ENCODE results near the gene SMYD3.
"Not testable (repeated sequence)": the region's sequence is repeated elsewhere in the genome, so short reads cannot be mapped to it uniquely, and the experiment has no call there.

The SMYD3 gene

DNA sequence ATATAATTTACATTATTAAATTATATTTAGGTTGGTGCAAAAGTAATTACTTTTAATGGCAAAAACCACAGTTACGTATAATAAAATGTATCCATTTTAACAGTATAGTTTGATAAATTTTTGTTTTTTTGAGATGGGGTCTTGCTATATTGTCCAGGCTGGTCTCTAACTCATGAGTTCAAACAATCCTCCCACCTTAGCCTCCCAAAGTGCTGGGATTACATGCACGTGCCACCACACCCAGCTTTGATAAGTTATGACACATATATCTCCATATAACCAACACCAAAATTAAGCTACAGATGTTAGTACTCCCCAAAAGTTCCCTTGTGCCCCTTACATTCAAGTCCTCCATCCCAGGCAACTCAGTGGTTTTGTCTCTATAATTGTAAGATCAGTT is 163.1 kb downstream of the SMYD3 start:
- no peak for DNase-seq

DNA sequence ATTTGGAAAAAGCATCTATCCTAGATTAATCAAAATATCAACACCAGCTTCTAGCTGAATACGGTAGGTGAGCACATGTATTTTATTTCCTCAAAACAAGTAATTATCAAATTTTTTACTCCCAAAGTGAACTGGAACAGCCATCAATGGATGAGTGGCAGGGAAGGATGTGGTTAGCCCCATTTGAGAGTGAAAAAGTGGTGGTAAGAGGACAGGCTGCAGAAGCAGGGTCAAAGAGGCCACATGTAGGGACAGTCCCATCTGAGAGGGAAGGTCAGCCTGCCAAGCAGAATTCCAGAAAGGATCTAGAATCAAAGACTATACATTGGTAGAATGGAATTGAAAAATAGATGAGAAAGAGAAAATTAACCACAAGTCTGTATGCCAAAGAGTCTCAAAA is 163.8 kb downstream of the SMYD3 start:
- no peak for DNase-seq

DNA sequence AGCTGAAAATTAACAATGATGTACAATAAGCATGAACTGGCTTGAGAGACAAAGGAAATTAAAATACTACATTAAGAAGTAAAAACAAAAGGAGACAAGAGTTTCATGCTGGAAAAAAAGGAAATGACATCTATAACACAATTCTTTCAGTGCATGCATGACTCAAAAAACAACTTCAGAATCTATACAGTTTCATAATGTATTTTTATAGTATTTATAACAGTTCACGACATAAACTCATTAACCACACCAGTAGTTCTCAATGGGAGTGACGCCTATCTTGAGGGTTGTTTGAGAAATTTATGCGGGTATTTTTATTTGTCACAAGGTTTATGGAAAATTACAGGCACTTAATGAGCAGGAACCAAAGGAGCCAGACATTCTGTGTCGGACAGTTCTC is 168.5 kb downstream of the SMYD3 start:
- no peak for DNase-seq

DNA sequence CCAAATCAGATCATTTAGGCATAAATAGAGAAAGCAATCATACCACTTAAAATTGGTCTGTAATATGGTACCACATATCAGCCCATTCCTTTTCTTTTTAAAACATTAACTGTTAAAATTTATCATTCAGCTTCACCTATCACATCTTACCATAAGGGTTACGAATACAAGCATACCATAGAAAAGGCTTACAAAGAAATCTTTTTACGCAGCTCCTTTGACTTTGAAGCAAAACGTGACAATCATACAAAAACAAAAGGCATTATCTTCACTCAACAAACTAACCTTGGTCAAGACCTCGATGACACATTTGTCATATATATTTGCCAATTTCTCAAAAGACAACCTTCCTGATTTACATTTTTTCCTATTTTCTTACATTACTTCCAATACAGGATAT is 169.0 kb downstream of the SMYD3 start:
- DNase-seq = no peak

DNA sequence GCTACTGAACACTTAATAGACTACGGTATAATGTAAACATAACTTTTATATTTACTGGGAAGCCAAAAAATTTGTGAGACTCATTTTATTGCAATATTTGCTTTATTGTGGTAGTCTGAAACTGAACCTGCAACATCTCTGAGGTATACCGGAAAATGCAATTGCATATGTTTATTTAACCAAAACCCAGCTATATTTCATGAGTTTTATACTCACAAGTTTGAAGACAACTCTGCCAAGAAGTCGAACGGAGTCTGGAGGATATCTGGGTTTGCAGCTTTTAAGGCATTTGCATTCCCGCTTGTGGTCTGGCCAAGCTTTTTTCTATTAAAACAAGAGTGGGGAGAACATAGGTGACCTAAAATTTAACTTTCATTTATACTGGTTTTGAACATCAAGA is 171.9 kb downstream of the SMYD3 start:
- no peak for DNase-seq

DNA sequence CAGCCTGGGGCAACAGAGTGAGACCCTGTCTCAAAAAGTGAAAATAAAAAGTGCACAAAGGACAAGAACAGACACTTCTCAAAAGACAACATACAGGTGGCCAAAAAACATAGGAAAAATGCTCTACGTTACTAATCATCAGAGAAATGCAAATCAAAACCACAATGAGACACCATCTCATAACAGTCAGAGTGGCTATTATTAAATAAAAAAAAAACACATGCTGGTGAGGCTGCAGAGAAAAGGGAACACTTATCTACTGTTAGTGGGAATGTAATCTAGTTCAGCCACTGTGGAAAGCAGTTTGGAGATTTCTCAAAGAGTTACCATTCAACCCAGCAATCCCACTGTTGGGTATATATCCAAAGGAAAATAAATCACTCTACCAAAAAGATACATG is 173.2 kb downstream of the SMYD3 start:
- no peak for DNase-seq

DNA sequence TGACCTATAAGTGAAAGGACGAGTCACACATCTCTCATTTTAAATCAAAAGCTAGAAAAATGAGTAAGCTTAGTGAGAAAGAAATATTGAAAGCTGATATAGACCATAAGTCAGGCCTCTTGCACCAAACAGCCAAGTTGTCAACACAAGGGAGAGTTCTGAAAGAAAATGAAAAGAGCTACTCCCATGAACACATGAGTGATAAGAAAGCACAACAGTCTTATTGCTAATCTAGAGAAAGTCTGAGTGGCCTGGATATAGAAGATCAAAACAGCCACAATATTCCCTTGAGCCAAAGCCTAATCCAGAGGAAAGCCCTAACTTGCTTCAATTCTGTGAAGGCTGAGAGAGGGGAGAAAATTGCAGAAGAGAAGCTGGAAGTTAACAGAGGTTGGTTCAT is 175.0 kb downstream of the SMYD3 start:
- no peak for DNase-seq

DNA sequence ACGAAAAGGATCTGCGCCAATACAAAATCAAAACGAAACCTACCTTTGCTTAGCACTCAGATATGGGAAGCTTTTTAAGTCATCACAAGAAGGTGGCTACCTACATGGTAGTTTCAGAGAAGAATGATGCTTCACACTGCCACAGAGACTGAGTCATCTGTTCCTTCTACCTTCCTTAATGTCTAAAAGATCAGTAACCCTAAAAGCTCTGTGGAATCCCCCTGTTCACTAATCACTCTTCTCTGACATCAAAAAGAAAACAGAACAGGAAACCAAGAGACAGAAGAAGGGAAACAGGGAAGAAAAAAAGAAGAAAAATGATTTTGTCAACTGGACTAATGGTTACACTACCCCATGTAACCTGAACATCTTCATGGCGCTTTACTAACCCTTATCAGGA is 177.2 kb downstream of the SMYD3 start:
- no peak for DNase-seq

DNA sequence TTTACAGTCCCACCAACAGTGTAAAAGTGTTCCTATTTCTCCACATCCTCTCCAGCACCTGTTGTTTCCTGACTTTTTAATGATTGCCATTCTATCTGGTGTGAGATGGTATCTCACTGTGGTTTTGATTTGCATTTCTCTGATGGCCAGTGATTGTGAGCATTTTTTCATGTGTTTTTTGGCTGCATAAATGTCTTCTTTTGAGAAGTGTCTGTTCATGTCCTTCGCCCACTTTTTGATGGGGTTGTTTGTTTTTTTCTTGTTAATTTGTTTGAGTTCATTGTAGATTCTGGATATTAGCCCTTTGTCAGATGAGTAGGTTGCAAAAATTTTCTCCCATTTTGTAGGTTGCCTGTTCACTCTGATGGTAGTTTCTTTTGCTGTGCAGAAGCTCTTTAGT is 177.8 kb downstream of the SMYD3 start:
- not testable (repeated sequence) for DNase-seq

DNA sequence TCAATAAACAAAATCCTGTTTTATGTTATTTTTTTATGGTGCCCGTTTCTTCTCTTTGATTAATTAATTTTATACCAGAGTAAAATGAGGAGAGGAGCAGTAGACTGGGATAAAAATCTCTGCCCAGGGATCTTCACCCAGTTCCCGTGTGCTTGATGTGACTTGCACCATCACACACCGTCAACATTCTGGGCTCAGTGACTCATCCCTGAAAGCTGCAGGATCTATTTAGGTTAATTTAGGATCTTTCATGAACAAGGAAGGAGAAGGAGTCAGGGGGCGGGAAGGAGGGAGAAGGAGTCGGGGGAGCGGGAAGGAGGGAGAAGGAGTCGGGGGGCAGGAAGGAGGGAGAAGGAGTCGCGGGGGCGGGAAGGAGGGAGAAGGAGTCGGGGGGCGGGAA is 182.4 kb downstream of the SMYD3 start:
- no peak for DNase-seq

DNA sequence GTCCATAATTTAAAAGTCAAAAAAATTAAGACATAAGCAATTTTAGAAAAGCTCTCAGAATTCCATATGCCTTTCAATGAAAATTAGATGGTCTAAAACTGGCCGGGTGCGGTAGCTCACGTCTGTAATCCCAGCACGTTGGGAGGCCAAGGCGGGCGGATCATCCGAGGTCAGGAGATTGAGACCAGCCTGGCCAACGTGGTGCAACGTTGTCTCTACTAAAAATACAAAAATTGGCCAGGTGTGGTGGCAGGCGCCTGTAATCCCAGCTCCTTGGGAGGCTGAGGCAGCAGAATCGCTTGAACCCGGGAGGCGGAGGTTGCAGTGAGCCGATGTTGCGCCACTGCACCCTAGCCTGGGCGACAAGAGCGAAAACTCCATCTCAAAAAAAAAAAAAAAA is 183.0 kb downstream of the SMYD3 start:
- DNase-seq = not testable (repeated sequence)

DNA sequence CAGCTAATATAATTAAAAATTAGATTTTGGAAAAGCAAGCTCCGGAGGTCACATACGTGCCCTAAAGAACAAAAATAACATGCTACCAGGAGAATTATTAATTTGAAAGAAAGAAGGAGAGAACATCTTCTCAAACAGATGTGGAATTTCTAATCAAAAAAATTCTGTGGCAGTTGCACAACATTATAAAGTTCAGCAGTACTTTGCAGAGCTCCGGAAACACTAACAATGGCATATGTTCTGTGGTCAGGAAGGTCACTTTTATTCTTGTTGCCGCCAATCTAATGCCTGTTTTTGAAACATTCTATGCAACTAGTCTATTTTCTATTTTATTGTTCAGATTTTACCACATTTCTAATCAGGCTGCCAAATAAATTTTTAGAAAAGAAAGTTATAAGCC is 186.8 kb downstream of the SMYD3 start:
- no peak for DNase-seq

DNA sequence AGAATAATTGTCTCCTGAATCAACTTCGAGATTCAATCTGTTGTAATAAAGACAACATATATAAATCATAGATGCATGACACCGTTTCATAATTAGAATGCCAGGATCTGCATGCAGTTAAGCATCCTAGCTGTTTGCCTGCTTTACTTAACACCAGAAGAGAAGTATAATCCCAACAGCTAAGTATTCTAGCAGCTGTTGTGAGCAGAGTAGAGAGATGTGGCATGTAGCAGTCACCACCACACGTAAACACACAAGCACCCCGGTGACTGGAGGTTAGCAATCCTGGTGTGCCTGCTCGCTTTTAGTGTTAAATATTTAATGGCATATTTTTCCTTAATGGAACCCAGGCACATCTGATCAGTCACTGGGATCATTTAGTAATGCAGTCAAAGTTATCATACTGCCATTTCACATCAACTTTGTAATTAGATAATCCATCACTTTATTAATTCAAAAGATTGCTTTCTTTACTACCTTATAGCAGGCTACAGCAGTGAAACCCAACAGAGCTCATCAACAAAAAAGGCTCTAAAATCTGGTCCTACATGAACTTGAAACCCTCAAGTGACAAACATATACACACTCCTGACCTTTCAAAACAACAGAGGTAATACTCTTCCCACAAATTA is 187.9 kb downstream of the SMYD3 start:
- DNase-seq = no peak

DNA sequence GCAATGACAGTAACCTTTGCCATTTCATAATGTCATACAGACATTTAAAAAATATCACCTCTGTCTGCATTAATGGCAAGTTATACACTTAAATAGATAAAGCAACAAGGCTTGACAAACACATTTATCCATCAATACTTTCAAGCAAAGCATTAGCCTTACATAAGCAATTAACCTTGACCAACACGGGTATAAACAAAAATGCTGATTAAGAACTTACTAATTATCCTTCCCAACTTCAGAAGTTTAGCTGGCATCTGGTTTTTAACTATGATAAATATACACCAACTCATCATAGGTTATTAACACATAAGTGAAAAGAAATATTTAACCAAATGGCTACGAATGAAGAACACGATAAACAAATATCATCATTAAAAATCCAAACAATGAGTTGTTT is 188.5 kb downstream of the SMYD3 start:
- DNase-seq = no peak

DNA sequence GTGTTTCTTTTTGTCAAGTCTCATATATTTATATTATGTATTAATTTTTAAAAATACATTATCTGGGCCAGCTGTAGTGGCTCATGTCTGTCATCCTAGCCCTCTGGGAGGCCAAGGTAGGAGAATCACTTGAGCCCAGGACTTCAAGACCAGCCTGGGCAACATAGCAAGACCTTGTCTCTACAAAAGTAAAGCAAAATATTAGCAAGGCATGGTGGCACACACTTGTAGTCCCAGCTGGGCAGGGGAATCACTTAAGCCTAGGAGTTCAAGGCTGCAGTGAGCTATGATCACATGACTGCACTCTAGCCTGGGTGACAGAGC is 189.1 kb downstream of the SMYD3 start:
- no peak for DNase-seq

DNA sequence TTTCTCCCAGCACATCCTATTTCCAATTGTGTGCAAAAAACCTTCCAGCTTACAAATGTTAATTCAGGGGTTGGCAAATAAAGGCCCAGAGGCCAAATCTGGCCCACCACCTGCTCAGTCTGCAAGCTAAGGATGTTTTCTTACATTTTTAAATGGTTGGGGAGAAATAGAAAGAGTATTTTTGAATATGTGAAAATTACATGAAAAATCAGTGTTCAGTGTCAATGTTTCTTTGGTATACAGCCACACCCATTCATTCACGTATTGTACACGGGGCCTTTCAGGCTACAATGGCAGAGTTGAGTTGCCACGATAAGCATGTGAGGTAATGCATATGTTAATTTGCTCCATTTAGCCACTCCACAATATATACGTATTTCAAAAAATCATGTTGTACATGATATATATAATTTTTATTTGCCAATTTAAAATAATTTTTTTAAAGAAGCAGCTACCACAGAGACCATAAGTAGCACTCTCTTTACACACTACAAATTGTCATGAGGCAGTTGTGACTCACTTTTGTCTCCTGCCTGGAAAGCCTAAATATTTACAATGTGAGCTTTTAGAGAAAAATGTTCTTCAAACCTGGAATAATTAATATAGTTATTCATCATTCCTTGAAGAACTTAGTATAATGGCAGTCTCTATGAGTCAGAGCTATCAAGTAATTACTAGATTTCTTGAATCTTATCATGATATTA is 189.6 kb downstream of the SMYD3 start:
- DNase-seq = no peak

DNA sequence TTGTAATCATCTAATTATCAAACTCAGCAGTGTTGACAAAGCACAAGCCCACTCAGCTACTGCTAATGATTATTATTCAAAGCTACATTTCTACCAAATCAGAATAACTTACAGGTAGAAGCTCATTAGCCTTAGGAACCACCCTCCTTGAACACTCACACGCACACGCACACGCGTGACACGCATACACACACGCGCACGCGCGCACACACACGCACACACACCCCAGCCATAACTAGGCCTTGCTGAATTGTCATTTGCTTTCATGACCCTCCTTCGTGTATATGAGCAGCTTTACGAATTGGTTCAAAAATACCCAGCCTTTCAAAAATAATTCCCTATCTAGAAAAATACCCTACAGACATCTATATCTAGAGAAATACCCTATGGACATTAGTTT is 195.6 kb downstream of the SMYD3 start:
- DNase-seq = no peak

DNA sequence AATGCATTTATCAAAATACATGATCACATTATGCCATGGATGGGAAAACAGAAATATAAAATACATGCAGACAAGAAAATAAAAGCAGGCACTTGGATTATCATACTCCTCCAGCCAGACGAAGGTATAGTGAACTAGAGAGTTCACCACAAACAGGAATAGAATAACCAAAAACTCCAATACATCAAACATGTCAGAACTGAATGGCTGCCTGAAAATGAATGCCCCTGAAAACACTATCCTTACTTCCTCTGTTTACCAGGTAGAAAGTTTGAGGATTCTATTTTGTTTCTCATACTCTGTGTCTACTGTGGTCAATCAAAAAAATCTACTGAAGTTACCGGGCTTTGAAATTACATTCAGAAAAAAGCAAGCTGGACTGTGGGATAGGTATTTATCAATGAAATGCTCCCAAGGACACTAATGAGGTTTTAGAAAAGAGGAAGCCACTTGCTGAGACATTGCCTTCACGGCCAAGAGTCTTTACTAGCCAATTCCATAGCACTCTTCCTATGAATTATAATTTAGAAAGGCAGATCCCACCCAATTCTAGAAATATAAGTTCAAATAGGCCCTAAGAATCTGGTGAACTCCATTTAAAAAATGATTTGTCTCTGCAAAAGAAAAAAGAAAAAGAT is 197.7 kb downstream of the SMYD3 start:
- DNase-seq = no peak

DNA sequence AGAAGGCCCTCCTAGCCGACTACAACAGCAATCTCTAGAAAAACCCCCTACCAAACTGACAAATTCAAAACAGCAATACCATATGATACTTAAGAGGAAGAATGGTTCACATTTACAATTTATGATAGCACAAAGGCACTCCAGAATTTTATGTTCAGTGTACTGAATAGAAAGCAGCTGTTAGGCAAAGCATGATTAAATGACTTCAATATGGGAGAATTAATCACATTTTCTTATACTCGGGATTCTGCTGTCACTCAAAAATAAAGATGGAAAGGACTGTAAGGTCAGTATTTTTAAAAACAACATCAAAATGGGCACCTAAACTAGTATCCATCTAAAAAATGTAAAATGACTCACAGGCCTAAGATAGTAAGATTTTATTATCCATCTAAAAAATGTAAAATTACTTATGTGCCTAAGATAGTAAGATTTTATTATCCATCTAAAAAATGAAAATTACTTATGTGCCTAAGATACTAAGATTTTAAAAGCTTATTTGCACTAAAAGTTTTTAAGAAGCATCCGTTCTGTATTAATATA is 198.5 kb downstream of the SMYD3 start:
- no peak for DNase-seq

DNA sequence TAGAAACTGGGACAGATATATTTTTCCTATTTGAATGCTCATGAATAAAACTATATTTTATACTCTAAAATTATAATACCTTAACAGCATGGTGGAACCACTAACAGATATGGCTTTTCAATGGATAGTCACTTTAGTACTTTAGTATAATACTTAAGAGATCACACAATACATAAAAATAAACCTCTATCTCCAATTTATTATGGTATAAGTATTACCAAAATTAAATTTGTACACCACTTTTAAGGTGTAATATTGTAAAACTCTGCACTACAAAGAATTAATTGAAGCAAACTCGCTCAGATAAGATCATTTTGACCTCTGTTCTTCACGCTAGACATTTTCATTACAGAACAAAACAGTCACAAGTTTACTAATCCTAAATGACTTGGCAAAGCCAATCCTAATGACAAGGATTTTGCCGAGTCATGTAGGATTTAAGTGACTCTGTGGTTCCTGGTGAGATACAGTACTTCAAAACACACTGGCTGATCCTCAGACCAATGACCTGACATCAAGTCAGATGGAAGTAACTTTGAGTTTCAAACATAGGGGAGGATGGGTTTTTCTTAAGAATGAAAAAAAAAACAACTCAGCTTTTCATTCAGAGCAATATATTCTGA is 200.6 kb downstream of the SMYD3 start:
- no peak for DNase-seq

DNA sequence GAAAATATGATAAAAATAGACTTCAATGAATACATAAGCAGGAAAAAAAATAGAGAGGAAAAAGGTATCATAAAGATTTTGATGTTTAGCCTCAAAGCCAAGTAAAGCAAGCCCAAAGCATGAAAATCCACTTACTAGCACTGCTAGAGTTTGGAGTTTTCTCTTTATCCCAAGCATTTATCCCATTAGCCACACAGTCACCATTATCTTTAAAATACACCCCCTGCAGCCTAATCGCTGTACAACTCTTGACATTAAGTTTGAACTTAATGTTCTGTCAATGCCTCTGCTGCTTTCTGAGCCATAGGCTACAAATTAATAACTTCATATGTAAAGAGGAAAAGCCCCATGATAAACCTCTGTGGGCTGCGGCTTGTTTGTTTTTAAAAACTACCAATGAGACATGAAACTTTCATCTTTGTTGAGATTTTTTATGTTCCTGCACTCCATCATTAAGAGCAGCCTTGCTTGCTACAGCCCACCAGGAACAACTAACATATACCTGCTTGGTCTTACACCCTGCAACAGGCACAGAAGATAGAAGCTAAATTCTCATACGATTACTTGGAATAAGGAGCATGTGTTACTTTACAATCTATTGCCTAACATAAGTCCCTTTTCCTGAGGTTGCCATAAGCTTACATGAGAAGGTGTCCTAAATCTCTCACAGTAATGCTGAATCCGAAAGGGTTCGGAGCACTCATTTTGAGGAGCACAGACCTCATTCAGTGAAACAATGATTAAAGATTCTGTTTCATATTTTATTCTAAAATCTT is 202.4 kb downstream of the SMYD3 start:
- DNase-seq = no peak

DNA sequence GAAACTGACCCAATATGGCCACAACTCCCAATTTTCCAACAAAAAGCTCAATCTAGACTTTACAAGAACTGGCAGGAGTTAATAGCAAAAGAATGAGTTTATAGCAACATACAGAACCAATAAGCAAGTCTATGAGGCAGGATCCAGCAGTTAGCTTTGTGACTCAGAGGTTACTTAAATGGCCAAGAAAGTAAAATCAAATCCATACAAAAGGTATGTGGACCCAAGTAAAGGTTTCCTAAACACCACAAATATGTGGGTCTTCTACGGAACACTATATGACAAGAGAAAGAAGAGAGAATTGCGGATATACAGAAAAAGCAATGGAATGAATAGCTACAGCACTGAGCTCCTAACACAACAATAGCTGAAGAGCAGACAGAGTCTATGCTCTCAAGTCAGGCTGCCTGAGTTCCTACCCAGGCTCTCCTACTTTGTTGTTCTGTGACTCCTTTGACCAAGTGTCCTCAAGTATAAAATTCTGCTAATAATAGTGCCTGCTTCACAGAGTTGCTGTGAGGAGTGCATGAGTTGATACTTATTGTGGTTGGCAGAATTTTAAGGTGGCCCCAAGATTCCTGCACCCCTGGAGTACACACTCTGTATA is 204.3 kb downstream of the SMYD3 start:
- DNase-seq = no peak

DNA sequence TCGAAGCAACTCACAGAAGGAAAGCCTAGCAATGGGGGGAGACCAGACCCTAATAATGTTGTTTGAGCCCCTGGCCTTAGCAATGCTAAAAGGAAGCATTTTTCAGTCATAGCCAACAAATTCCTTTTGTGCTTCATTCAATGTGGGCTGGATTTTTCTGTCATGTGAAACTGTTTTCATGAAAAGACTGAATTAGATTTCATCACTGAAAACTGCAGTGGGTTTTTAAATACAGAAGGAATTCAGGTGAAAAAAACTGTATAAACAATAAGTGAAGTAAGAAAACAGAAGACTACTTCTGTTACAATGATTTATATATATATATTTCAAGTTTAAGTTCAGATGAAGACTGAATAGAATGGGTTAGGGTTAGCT is 204.8 kb downstream of the SMYD3 start:
- DNase-seq = no peak

All from SW 1271 (cell line).